GM12878 (cell line): ENCODE measurements around the gene RHBG. TPM values are rescaled to one million over a fixed set of nuclear protein-coding genes. Genes with fewer than 3 reads are reported as not detected.

Source experiments
- ATAC-seq: fragments of 200-7000 bp; cut with Tn5 transposase; 3 replicates; pipeline ENCODE4 v1.9.1; 2020; ENCODE audit warnings: mild to moderate bottlenecking, moderate library complexity
- BruUV-seq: library from RNA; stranded (reverse); fragments of 400-500 nt; replicated peaks from 2 replicates; lab custom pipeline; 2021; lab: Mats Ljungman, UMichigan
- CTCF ChIA-PET: fragments of 300-600 bp; sonication (Branson Sonifier 250); formaldehyde crosslinking; extraction: SDS; loops from one replicate; lab custom pipeline; 2021; ENCODE audit warnings: inconsistent platforms; lab: Yijun Ruan, JAX
- POLR2A ChIA-PET: fragments of 350-600 bp; formaldehyde crosslinking; extraction: SDS; loops from one replicate; lab custom pipeline; 2021; ENCODE audit warnings: inconsistent platforms; lab: Charles Lee
- RAD21 ChIA-PET: fragments of 300-600 bp; sonication (Branson Sonifier 250); formaldehyde crosslinking; loops from one replicate; lab custom pipeline; 2023; ENCODE audit warnings: antibody characterized with exemption; ENCODE audit not compliant: unreplicated experiment; lab: Charles Lee
- SMC1A ChIA-PET: fragments of 300-600 bp; sonication (Branson Sonifier 250); formaldehyde crosslinking; loops from one replicate; lab custom pipeline; 2023; ENCODE audit not compliant: unreplicated experiment, uncharacterized antibody; lab: Charles Lee
- DNase-seq: peaks from one replicate; pipeline ENCODE4 v3.0.0-alpha.2; 2011; ENCODE audit warnings: low read depth, low spot score
- FAIRE-seq: peaks from 3 replicates; lab custom pipeline; 2011; peaks lifted over from hg19 to GRCh38; lab: Jason Lieb, UNC
- H2AFZ ChIP-seq: 2 replicates; pipeline ENCODE4 v1.6.0; 2011; ENCODE audit warnings: low read depth, low read length, control low read depth; ENCODE audit not compliant: control insufficient read depth
- H3K27ac ChIP-seq: 2 replicates; pipeline ENCODE4 v1.5.1; 2011; ENCODE audit warnings: control low read depth; ENCODE audit not compliant: control insufficient read depth, insufficient read depth
- H3K27me3 ChIP-seq, 2 experiments: replicated peaks in 1 of 2; 2 replicates each; pipeline versions ENCODE4 v1.6.0 to v1.6.1; 2011; ENCODE audit warnings: low read length in 1 of 2; ENCODE audit not compliant: control insufficient read depth in 2 of 2, insufficient read depth in 2 of 2
- H3K36me3 ChIP-seq, 2 experiments: 2 replicates each; pipeline ENCODE4 v1.5.1; 2011; ENCODE audit warnings: low read length in 1 of 2; ENCODE audit not compliant: control insufficient read depth in 2 of 2, insufficient read depth in 2 of 2
- H3K4me1 ChIP-seq: 2 replicates; pipeline ENCODE4 v1.6.1; 2011; ENCODE audit warnings: mild to moderate bottlenecking, low read length, moderate library complexity, mixed read lengths; ENCODE audit not compliant: control insufficient read depth, insufficient read depth
- H3K4me2 ChIP-seq: 2 replicates; pipeline ENCODE4 v1.6.0; 2011; ENCODE audit warnings: control low read depth; ENCODE audit not compliant: control insufficient read depth, insufficient read depth
- H3K4me3 ChIP-seq: fragments of 200-600 bp; sonication (generic); 2 replicates; pipeline ENCODE4 v1.5.1; 2016
- H3K79me2 ChIP-seq: 2 replicates; pipeline ENCODE4 v1.6.0; 2011; ENCODE audit warnings: low read length; ENCODE audit not compliant: control insufficient read depth, insufficient read depth
- H3K9ac ChIP-seq: 2 replicates; pipeline ENCODE4 v1.8.0; 2011; ENCODE audit warnings: low read length, control low read depth, mixed read lengths; ENCODE audit not compliant: control insufficient read depth, insufficient read depth
- H3K9me3 ChIP-seq: replicated peaks from 3 replicates; pipeline ENCODE4 v1.5.1; 2011; ENCODE audit warnings: mild to moderate bottlenecking, low read length; ENCODE audit not compliant: control insufficient read depth, insufficient read depth
- H4K20me1 ChIP-seq: 2 replicates; pipeline ENCODE4 v1.6.0; 2011; ENCODE audit not compliant: control insufficient read depth, insufficient read depth
- ASH2L ChIP-seq: fragments of 300-600, 200-600 bp; sonication (generic); IDR thresholded peaks from 2 replicates; pipeline ENCODE4 v1.6.1; 2017; ENCODE audit warnings: low read depth, mild to moderate bottlenecking, borderline replicate concordance
- ELK1 ChIP-seq: IDR thresholded peaks from 2 replicates; pipeline ENCODE4 v1.6.1; 2012; ENCODE audit warnings: low read depth, low read length, improper control_type of control experiment
- KLF5 ChIP-seq: fragments of 450-650 bp; IDR thresholded peaks from 2 replicates; pipeline ENCODE4 v1.6.1; 2014; ENCODE audit warnings: mild to moderate bottlenecking; ENCODE audit not compliant: partially characterized antibody
- SIX5 ChIP-seq: IDR thresholded peaks from 2 replicates; pipeline ENCODE4 v1.6.1; 2011; ENCODE audit warnings: mild to moderate bottlenecking, low read depth, low read length, moderate library complexity; ENCODE audit not compliant: severe bottlenecking
- WGBS: methylation state at CpG from one replicate; pipeline ENCODE4 v1.1.6; 2016; ENCODE audit warnings: low lambda C conversion rate; ENCODE audit not compliant: insufficient replicate concordance, insufficient coverage; ENCODE audit errors: missing lambda C conversion rate; 5-methylcytosine and 5-hydroxymethylcytosine counted together
- in situ Hi-C: fragments of 300-500 bp; cut with MboI; formaldehyde crosslinking; loops from 9 replicates; pipeline ENCODE4 v1.14.3; 2018; ENCODE audit warnings: mixed read lengths
- intact Hi-C: fragments of 100-400 bp; cut with micrococcal nuclease; formaldehyde crosslinking; loops from one replicate; pipeline ENCODE4 v1.14.2; 2022; ENCODE audit not compliant: unreplicated experiment
- polyA plus RNA-seq, 11 experiments: library from polyadenylated mRNA; depleted of rRNA in 4 of 11; unstranded in 6 of 11; stranded (reverse) in 5 of 11; fragments of >200 nt; fragmentation: Nextera tagmentation in 4 of 11; fragmentation: Illumina TruSeq in 1 of 11; extraction: Ambion mirVana in 4 of 11; extraction: Trizol in 1 of 11; gene quantifications; 1 replicate in 1 of 11; 2 replicates in 10 of 11; pipeline versions ENCODE4 v1.2.1 to v1.2.3, GENCODE V29; 2011 to 2016; ENCODE audit warnings: inconsistent platforms in 2 of 11, missing spikeins in 2 of 11, low read depth in 1 of 11
- total RNA-seq, 4 experiments: library from RNA; depleted of rRNA in 3 of 4; stranded (reverse); fragments of >200 nt in 3 of 4; fragmentation: Illumina TruSeq in 1 of 4; extraction: Trizol in 1 of 4; gene quantifications; 2 replicates each; pipeline versions ENCODE4 v1.2.1 to v1.2.3, GENCODE V29; 2013 to 2021

RHBG gene
- total and polyA plus RNA-seq, 10 of the 15 experiments (the other 5 are each of a cell fraction or from before 2014, with no cell fraction given), result not detected

GRCh38 chr1:156422602-156423091 lies 53.6 kb downstream of the RHBG start:
- Histone ChIP-seq H3K36me3 (no peaks in the 10 kb centered on the region), H4K20me1 (no peaks in the 10 kb centered on the region), H3K4me2 (no peak overlapping the region), H3K4me3 (no peak overlapping the region), H3K4me1 (peaks cover 8% of the 10 kb centered on the region), H3K79me2 (no peaks in the 10 kb centered on the region), H3K9ac (no peak overlapping the region), H3K9me3 (no peaks in the 10 kb centered on the region), H3K27me3 (peaks cover 6 to 18% of the 10 kb centered on the region in 2 experiments), H2AFZ (no peak overlapping the region), H3K27ac (no peak overlapping the region)
- intact Hi-C loops, result no loop called here
- no TSS peak for BruUV-seq
- DNase-seq (no peak), ATAC-seq (no peak), FAIRE-seq (no peak)
- ChIA-PET RAD21 (interaction anchor here (0.9 to 1.4 kb wide), 2 partner anchors 23 to 37 kb away, joined by 3 read pairs; no protein-coding TSS in a partner anchor), CTCF (interaction anchor here (1.3 to 3.5 kb wide), 2 partner anchors 37 to 190 kb away, joined by 3 to 18 read pairs; no protein-coding TSS in a partner anchor), SMC1A (interaction anchor here (2.9 kb wide), 1 partner anchor 37 kb away, joined by 10 read pairs; no protein-coding TSS in a partner anchor), POLR2A (no interaction called here)
- in situ Hi-C loops, result no loop called here
- TF ChIP-seq ELK1 (no peak), KLF5 (no peak), SIX5 (no peak), ASH2L (no peak)
- WGBS, result 27% methylated on average over 15 of the region's 15 CpGs
